ENCODE measurements around the gene SHISA5. TPM values are rescaled to one million over a fixed set of nuclear protein-coding genes. Genes with fewer than 3 reads are reported as not detected.
A peak's percentile ranks its signal among the peaks of the same experiment; 100 is the strongest.

Gene SHISA5
- total and polyA plus RNA-seq, 10 of the 15 experiments (the other 5 are each of a cell fraction or from before 2014, with no cell fraction given), result 17.1 to 148 (median 67.3) TPM

DNA sequence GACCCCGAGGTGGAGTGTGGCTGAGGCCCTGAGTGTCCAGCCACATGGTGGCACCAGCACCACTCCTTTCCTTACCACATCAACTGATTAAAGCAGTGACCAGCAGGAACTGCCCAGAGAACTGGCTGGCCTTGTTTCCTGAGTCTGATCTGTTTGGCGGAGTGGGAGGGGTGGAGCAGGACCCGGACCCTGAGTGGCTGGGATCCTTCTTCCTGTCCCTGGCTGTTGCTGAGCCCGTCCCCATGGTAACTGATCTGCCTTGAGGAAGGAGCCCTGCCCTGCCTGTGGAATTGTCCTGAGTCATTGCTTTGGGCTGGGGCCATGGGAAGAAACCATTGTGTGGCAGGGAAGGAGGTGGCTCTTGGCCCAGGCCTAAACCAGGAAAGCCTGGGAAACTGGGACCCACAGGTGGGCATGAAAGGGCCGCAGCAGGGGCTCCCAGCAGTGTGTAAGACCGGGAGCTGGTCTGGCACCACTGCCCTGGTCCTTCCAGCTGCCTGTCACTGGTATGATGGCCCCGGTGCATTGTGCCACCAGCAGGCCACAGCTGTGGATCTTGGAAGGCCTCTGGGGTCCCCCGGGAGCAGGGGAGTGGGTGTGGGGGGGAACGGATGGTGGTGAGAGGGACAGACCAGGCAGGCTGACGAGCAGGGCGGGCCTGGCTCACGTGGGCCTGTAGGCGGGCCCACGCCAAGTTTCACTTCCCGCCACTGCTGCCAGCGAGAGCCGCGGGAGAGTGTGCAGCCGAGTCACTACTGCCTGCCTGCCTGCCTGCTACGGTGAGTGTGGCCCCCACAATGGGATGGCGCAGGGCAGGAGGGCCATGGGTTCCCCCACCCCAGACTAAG, 38.2 kb downstream of the SHISA5 start (continued):
- TF ChIP-seq, protein P1, sequence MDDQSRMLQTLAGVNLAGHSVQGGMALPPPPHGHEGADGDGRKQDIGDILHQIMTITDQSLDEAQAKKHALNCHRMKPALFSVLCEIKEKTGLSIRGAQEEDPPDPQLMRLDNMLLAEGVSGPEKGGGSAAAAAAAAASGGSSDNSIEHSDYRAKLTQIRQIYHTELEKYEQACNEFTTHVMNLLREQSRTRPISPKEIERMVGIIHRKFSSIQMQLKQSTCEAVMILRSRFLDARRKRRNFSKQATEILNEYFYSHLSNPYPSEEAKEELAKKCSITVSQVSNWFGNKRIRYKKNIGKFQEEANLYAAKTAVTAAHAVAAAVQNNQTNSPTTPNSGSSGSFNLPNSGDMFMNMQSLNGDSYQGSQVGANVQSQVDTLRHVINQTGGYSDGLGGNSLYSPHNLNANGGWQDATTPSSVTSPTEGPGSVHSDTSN (IDR thresholded peaks at IDR 0.05; ENCODE audit: insufficient replicate concordance, low read depth, low read length), result peak; percentile 42
- TF ChIP-seq TCF7 (IDR thresholded peaks at IDR 0.05; ENCODE audit: borderline replicate concordance) (no peak), NFXL1 (IDR thresholded peaks at IDR 0.05; ENCODE audit: borderline replicate concordance) (no peak), ZSCAN29 (IDR thresholded peaks at IDR 0.05) (no peak), ZNF622 (IDR thresholded peaks at IDR 0.05) (no peak), DPF2 (IDR thresholded peaks at IDR 0.05) (peak; percentile 94), STAT3 (IDR thresholded peaks at IDR 0.05; ENCODE audit: low read depth, low read length) (no peak), MEF2A (IDR thresholded peaks at IDR 0.05; ENCODE audit: insufficient read depth, low read depth, low read length) (no peak), ZNF384 (IDR thresholded peaks at IDR 0.05; ENCODE audit: borderline replicate concordance, low read depth, low read length) (no peak), BMI1 (IDR thresholded peaks at IDR 0.05; ENCODE audit: borderline replicate concordance) (peak; percentile 81), CBFB (IDR thresholded peaks at IDR 0.05; ENCODE audit: low read depth) (peak; percentile 78), TCF3 (IDR thresholded peaks at IDR 0.05; ENCODE audit: borderline replicate concordance, insufficient read depth, low read depth, low read length) (peak; percentile 64; the same call in 1 of the 2 replicates), EP300 (IDR thresholded peaks at IDR 0.05; ENCODE audit: borderline replicate concordance in 1 of 2, control insufficient read depth in 1 of 2, low read depth in 2 of 2, low read length in 2 of 2) (no peak), GATAD2B (conservative IDR thresholded peaks at IDR 0.05; ENCODE audit: low read depth) (peak; percentile 68; the same call in 1 of the 2 replicates), FOXK2 (IDR thresholded peaks at IDR 0.05) (no peak), ZBED1 (IDR thresholded peaks at IDR 0.05; ENCODE audit: borderline replicate concordance) (peak; percentile 82; the same call in 1 of the 2 replicates)
- TF ChIP-seq, protein P2, sequence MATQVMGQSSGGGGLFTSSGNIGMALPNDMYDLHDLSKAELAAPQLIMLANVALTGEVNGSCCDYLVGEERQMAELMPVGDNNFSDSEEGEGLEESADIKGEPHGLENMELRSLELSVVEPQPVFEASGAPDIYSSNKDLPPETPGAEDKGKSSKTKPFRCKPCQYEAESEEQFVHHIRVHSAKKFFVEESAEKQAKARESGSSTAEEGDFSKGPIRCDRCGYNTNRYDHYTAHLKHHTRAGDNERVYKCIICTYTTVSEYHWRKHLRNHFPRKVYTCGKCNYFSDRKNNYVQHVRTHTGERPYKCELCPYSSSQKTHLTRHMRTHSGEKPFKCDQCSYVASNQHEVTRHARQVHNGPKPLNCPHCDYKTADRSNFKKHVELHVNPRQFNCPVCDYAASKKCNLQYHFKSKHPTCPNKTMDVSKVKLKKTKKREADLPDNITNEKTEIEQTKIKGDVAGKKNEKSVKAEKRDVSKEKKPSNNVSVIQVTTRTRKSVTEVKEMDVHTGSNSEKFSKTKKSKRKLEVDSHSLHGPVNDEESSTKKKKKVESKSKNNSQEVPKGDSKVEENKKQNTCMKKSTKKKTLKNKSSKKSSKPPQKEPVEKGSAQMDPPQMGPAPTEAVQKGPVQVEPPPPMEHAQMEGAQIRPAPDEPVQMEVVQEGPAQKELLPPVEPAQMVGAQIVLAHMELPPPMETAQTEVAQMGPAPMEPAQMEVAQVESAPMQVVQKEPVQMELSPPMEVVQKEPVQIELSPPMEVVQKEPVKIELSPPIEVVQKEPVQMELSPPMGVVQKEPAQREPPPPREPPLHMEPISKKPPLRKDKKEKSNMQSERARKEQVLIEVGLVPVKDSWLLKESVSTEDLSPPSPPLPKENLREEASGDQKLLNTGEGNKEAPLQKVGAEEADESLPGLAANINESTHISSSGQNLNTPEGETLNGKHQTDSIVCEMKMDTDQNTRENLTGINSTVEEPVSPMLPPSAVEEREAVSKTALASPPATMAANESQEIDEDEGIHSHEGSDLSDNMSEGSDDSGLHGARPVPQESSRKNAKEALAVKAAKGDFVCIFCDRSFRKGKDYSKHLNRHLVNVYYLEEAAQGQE (IDR thresholded peaks at IDR 0.05; ENCODE audit: low read depth, low read length), result no peak
- TF ChIP-seq, protein P3, sequence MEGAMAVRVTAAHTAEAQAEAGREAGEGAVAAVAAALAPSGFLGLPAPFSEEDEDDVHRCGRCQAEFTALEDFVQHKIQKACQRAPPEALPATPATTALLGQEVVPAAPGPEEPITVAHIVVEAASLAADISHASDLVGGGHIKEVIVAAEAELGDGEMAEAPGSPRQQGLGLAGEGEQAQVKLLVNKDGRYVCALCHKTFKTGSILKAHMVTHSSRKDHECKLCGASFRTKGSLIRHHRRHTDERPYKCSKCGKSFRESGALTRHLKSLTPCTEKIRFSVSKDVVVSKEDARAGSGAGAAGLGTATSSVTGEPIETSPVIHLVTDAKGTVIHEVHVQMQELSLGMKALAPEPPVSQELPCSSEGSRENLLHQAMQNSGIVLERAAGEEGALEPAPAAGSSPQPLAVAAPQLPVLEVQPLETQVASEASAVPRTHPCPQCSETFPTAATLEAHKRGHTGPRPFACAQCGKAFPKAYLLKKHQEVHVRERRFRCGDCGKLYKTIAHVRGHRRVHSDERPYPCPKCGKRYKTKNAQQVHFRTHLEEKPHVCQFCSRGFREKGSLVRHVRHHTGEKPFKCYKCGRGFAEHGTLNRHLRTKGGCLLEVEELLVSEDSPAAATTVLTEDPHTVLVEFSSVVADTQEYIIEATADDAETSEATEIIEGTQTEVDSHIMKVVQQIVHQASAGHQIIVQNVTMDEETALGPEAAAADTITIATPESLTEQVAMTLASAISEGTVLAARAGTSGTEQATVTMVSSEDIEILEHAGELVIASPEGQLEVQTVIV (IDR thresholded peaks at IDR 0.05; ENCODE audit: borderline replicate concordance, partially characterized antibody), result no peak
- TF ChIP-seq, protein P4, sequence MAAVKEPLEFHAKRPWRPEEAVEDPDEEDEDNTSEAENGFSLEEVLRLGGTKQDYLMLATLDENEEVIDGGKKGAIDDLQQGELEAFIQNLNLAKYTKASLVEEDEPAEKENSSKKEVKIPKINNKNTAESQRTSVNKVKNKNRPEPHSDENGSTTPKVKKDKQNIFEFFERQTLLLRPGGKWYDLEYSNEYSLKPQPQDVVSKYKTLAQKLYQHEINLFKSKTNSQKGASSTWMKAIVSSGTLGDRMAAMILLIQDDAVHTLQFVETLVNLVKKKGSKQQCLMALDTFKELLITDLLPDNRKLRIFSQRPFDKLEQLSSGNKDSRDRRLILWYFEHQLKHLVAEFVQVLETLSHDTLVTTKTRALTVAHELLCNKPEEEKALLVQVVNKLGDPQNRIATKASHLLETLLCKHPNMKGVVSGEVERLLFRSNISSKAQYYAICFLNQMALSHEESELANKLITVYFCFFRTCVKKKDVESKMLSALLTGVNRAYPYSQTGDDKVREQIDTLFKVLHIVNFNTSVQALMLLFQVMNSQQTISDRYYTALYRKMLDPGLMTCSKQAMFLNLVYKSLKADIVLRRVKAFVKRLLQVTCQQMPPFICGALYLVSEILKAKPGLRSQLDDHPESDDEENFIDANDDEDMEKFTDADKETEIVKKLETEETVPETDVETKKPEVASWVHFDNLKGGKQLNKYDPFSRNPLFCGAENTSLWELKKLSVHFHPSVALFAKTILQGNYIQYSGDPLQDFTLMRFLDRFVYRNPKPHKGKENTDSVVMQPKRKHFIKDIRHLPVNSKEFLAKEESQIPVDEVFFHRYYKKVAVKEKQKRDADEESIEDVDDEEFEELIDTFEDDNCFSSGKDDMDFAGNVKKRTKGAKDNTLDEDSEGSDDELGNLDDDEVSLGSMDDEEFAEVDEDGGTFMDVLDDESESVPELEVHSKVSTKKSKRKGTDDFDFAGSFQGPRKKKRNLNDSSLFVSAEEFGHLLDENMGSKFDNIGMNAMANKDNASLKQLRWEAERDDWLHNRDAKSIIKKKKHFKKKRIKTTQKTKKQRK (IDR thresholded peaks at IDR 0.05; ENCODE audit: low read depth, low read length), result no peak
